IMR-90 (cell line): Measurements from ENCODE around the gene POLR3K. TPM values are rescaled to one million over a fixed set of nuclear protein-coding genes. Genes with fewer than 3 reads are reported as not detected.
A peak's percentile ranks its signal among the peaks of the same experiment; 100 is the strongest.

Experiments
- ATAC-seq: fragments of 200-7000 bp; cut with Tn5 transposase; 2 replicates; pipeline ENCODE4 v1.9.1; 2020; ENCODE audit warnings: low read depth, mild to moderate bottlenecking, moderate library complexity
- BruUV-seq: library from RNA; stranded (reverse); fragments of 400-500 nt; replicated peaks from 2 replicates; lab custom pipeline; 2021; lab: Mats Ljungman, UMichigan
- CTCF ChIA-PET: fragments of 300-600 bp; formaldehyde crosslinking; extraction: SDS; loops from one replicate; lab custom pipeline; 2021; ENCODE audit warnings: antibody characterized with exemption; lab: Yijun Ruan, JAX
- POLR2A ChIA-PET: fragments of 300-600 bp; sonication (Branson Sonifier 250); formaldehyde crosslinking; loops from one replicate; lab custom pipeline; 2022; ENCODE audit warnings: antibody characterized with exemption; ENCODE audit not compliant: unreplicated experiment; lab: Charles Lee
- DNase-seq: peaks from one replicate; pipeline ENCODE4 v3.0.0; 2013
- H2AFZ ChIP-seq: replicated peaks from 2 replicates; pipeline ENCODE3; 2013; ENCODE audit warnings: low read length, mild to moderate bottlenecking; ENCODE audit not compliant: poor library complexity
- H2AK5ac ChIP-seq: 2 replicates; pipeline ENCODE4 v1.6.1; 2013; ENCODE audit warnings: low read depth, low read length, inconsistent platforms
- H2AK9ac ChIP-seq: replicated peaks from 2 replicates; pipeline ENCODE3; 2013; ENCODE audit warnings: mild to moderate bottlenecking, low read depth, low read length, moderate library complexity; ENCODE audit not compliant: poor library complexity
- H2BK120ac ChIP-seq: 2 replicates; pipeline ENCODE4 v1.6.1; 2013; ENCODE audit warnings: low read depth, low read length, inconsistent platforms
- H2BK15ac ChIP-seq: 3 replicates; pipeline ENCODE4 v1.6.1; 2013; ENCODE audit warnings: low read depth, low read length, inconsistent platforms
- H2BK20ac ChIP-seq: 2 replicates; pipeline ENCODE4 v1.6.1; 2013; ENCODE audit warnings: low read depth, mild to moderate bottlenecking, inconsistent platforms, low read length, moderate library complexity
- H2BK5ac ChIP-seq: 2 replicates; pipeline ENCODE4 v1.6.1; 2013; ENCODE audit warnings: mild to moderate bottlenecking, low read depth, low read length, inconsistent platforms; ENCODE audit not compliant: poor library complexity, severe bottlenecking
- H3K14ac ChIP-seq: replicated peaks from 2 replicates; pipeline ENCODE4 v1.6.1; 2013; ENCODE audit warnings: low read depth, low read length, inconsistent platforms
- H3K18ac ChIP-seq: 2 replicates; pipeline ENCODE4 v1.6.1; 2013; ENCODE audit warnings: low read depth, low read length, control low read depth
- H3K23ac ChIP-seq: 2 replicates; pipeline ENCODE4 v1.6.1; 2013; ENCODE audit warnings: low read depth, low read length, inconsistent platforms
- H3K27ac ChIP-seq: 2 replicates; pipeline ENCODE4 v1.5.1; 2013; ENCODE audit warnings: mild to moderate bottlenecking, control low read depth, low read length; ENCODE audit not compliant: insufficient read depth
- H3K27me3 ChIP-seq: 2 replicates; pipeline ENCODE4 v1.6.1; 2013; ENCODE audit warnings: low read length; ENCODE audit not compliant: control insufficient read depth, insufficient read depth
- H3K36me3 ChIP-seq: 2 replicates; pipeline ENCODE4 v1.6.1; 2013; ENCODE audit warnings: low read length, mixed read lengths; ENCODE audit not compliant: control insufficient read depth, insufficient read depth
- H3K4ac ChIP-seq: 2 replicates; pipeline ENCODE4 v1.6.1; 2013; ENCODE audit warnings: low read depth, low read length, inconsistent platforms
- H3K4me1 ChIP-seq: 2 replicates; pipeline ENCODE4 v1.6.1; 2013; ENCODE audit warnings: low read length, mixed read lengths; ENCODE audit not compliant: control insufficient read depth, insufficient read depth
- H3K4me2 ChIP-seq: 2 replicates; pipeline ENCODE4 v1.6.1; 2013; ENCODE audit warnings: low read depth, mild to moderate bottlenecking, control low read depth, low read length, moderate library complexity
- H3K4me3 ChIP-seq: 2 replicates; pipeline ENCODE4 v1.5.1; 2013; ENCODE audit warnings: low read depth, mild to moderate bottlenecking, control low read depth, low read length, moderate library complexity; ENCODE audit not compliant: insufficient read depth
- H3K56ac ChIP-seq: 2 replicates; pipeline ENCODE4 v1.6.1; 2013; ENCODE audit warnings: low read length, inconsistent platforms; ENCODE audit not compliant: insufficient read depth; ENCODE audit errors: extremely low read depth
- H3K79me1 ChIP-seq, 2 experiments: 2 replicates each; pipeline ENCODE4 v1.6.1; 2013; ENCODE audit warnings: low read length in 2 of 2, inconsistent platforms in 1 of 2, low read depth in 1 of 2
- H3K9ac ChIP-seq: 2 replicates; pipeline ENCODE4 v1.6.1; 2013; ENCODE audit warnings: low read depth, low read length, control low read depth
- H3K9me1 ChIP-seq: 2 replicates; pipeline ENCODE4 v1.6.1; 2013; ENCODE audit warnings: low read length, inconsistent platforms; ENCODE audit not compliant: insufficient read depth
- H3K9me3 ChIP-seq: 2 replicates; pipeline ENCODE4 v1.6.1; 2013; ENCODE audit warnings: low read length; ENCODE audit not compliant: control insufficient read depth, insufficient read depth
- H4K20me1 ChIP-seq: 2 replicates; pipeline ENCODE4 v1.6.1; 2013; ENCODE audit warnings: low read length, inconsistent platforms; ENCODE audit not compliant: insufficient read depth
- H4K5ac ChIP-seq: 2 replicates; pipeline ENCODE4 v1.6.1; 2013; ENCODE audit warnings: mild to moderate bottlenecking, low read depth, low read length, control low read depth
- H4K8ac ChIP-seq, 2 experiments: 2 replicates each; pipeline ENCODE4 v1.6.1; 2013; ENCODE audit warnings: low read depth in 2 of 2, low read length in 2 of 2, control low read depth in 1 of 2, inconsistent platforms in 1 of 2
- H4K91ac ChIP-seq: 2 replicates; pipeline ENCODE4 v1.6.1; 2013; ENCODE audit warnings: low read depth, low read length, inconsistent platforms; ENCODE audit not compliant: insufficient read depth
- BHLHE40 ChIP-seq: fragments of 150-350 bp; IDR thresholded peaks from 2 replicates; pipeline ENCODE4 v1.6.1; 2016; ENCODE audit warnings: mild to moderate bottlenecking, low read depth, low read length
- CEBPB ChIP-seq: IDR thresholded peaks from 2 replicates; pipeline ENCODE4 v1.6.1; 2012; ENCODE audit warnings: low read depth, low read length, improper control_type of control experiment
- ELK1 ChIP-seq: fragments of 150-350 bp; IDR thresholded peaks from 2 replicates; pipeline ENCODE4 v1.6.1; 2016; ENCODE audit warnings: low read depth, mild to moderate bottlenecking, low read length, moderate library complexity, borderline replicate concordance
- MAFK ChIP-seq: IDR thresholded peaks from 2 replicates; pipeline ENCODE4 v1.6.1; 2012; ENCODE audit warnings: low read depth, low read length, improper control_type of control experiment
- NFE2L2 ChIP-seq: fragments of 150-350 bp; IDR thresholded peaks from 2 replicates; pipeline ENCODE4 v1.6.1; 2016; ENCODE audit warnings: low read depth, mild to moderate bottlenecking, low read length
- RCOR1 ChIP-seq: IDR thresholded peaks from 2 replicates; pipeline ENCODE4 v1.6.1; 2012; ENCODE audit warnings: mild to moderate bottlenecking, low read length, improper control_type of control experiment; ENCODE audit not compliant: insufficient replicate concordance
- WGBS, 2 experiments: methylation state at CpG; one replicate each; pipeline versions ENCODE4 v1.1.5 to v1.1.7; 2013; ENCODE audit warnings: missing lambda C conversion rate in 2 of 2; ENCODE audit not compliant: insufficient read length in 1 of 2; ENCODE audit errors: extremely low coverage in 2 of 2; 5-methylcytosine and 5-hydroxymethylcytosine counted together
- dilution Hi-C: fragments of 300-500 bp; cut with HindIII; formaldehyde crosslinking; loops from one replicate; pipeline ENCODE4 v1.14.3; 2018; ENCODE audit warnings: low sequenced_read_pairs; ENCODE audit not compliant: unreplicated experiment
- in situ Hi-C: fragments of 300-500 bp; cut with MboI; formaldehyde crosslinking; loops from 3 replicates; pipeline ENCODE4 v1.14.3; 2019; ENCODE audit warnings: low sequenced_read_pairs, inconsistent platforms, mixed read lengths
- intact Hi-C: fragments of 100-400 bp; cut with micrococcal nuclease; formaldehyde crosslinking; loops from 2 replicates; pipeline ENCODE4 v1.10.0; 2022
- polyA plus RNA-seq, 3 experiments: library from polyadenylated mRNA; depleted of rRNA; stranded (reverse); fragments of >200 nt; gene quantifications; 2 replicates each; pipeline ENCODE4 v1.2.3, GENCODE V29; 2012; ENCODE audit warnings: low replicate concordance in 1 of 3
- total RNA-seq: library from RNA; depleted of rRNA; stranded (reverse); fragments of >200 nt; gene quantifications from 2 replicates; pipeline ENCODE4 v1.2.3, GENCODE V29; 2012

The POLR3K gene
- total and polyA plus RNA-seq, 2 of the 4 experiments (the other 2 are of a cell fraction) = 9.0 to 39.5 TPM

GRCh38 chr16:79151-80054 is 26.0 kb upstream of the POLR3K start:
- DNase-seq = peak; percentile 73

More at GRCh38 chr16:79151-80054, 26.0 kb upstream of the POLR3K start:
- no TSS peak for BruUV-seq
- Histone ChIP-seq H3K4me3 (peak overlapping the region; percentile 85), H3K56ac (no peak overlapping the region), H3K4me1 (peaks cover 39% of the 10 kb centered on the region), H3K9ac (peak overlapping the region; percentile 93), H2AFZ (peak overlapping the region; percentile 66), H4K91ac (peak overlapping the region; percentile 84), H2BK20ac (no peak overlapping the region), H3K4ac (peak overlapping the region; percentile 70), H3K9me3 (no peaks in the 10 kb centered on the region), H3K9me1 (peaks cover 19% of the 10 kb centered on the region; the same call in 1 of the 2 replicates), H3K23ac (peak overlapping the region; percentile 80; the same call in 1 of the 2 replicates), H4K8ac (peak overlapping the region; percentile 57 to 62), H4K20me1 (peaks cover 19% of the 10 kb centered on the region), H3K4me2 (peak overlapping the region; percentile 98), H3K27me3 (no peaks in the 10 kb centered on the region), H3K14ac (peak overlapping the region; percentile 85; the same call in 1 of the 2 replicates), H3K79me1 (peaks cover 4 to 47% of the 10 kb centered on the region in 2 experiments), H2AK9ac (peak overlapping the region; percentile 98), H3K18ac (no peak overlapping the region), H2BK5ac (peak overlapping the region; percentile 80), H2BK120ac (peak overlapping the region; percentile 11; the same call in 1 of the 2 replicates), H3K27ac (peak overlapping the region; percentile 89), H3K36me3 (peaks cover 26% of the 10 kb centered on the region), H4K5ac (no peak overlapping the region), H2BK15ac (no peak overlapping the region), H2AK5ac (peak overlapping the region; percentile 93)
- dilution Hi-C loops (no loop called here), intact Hi-C loops (no loop called here), in situ Hi-C loops (no loop called here)
- TF ChIP-seq CEBPB (peak; percentile 67), NFE2L2 (no peak), BHLHE40 (no peak), MAFK (no peak), ELK1 (no peak), RCOR1 (peak; percentile 33)
- ChIA-PET POLR2A (interaction anchor here (0.6 kb wide), 1 partner anchor 18 kb away, joined by 3 read pairs; no protein-coding TSS in a partner anchor), CTCF (interaction anchor here (1.6 kb wide), 1 partner anchor 14 kb away, joined by 6 read pairs; no protein-coding TSS in a partner anchor)
- 73% methylated on average over 24 of the region's 32 CpGs; no CpG with 5 or more reads in 1 of the 2 experiments for WGBS, 2 experiments
- no peak for ATAC-seq
